Right lobe of liver (tissue), 4 donors: ENCODE measurements around the gene ZNF580.

Source experiments
- CTCF ChIP-seq, 4 donors: fragments of 200-600 bp in 3 of 4; fragments of 450-650 bp in 1 of 4; IDR thresholded peaks; one replicate each; pipeline versions ENCODE4 v1.5.1 to v1.8.0; 2016 to 2022; ENCODE audit warnings: antibody characterized with exemption in 4 of 4, mild to moderate bottlenecking in 2 of 4
- POLR2A ChIP-seq: fragments of 450-650 bp; IDR thresholded peaks from one replicate; pipeline ENCODE4 v1.6.1; 2017; ENCODE audit warnings: antibody characterized with exemption, mild to moderate bottlenecking
- donor health status: DM: no; HTN: no; CAD: no.
- donor health status: DM: no; HTN: no; CAD: no.
- donor health status: DM: no; HTN: yes; CAD: no.

GRCh38 chr19:55611983-55612645, 28.7 kb upstream of the ZNF580 start:
- TF ChIP-seq POLR2A (no peak), CTCF (IDR thresholded peaks at IDR 0.05) (no peak)
